Measurements from ENCODE around the gene CHRDL2. TPM values are rescaled to one million over a fixed set of nuclear protein-coding genes. Genes with fewer than 3 reads are reported as not detected.

The CHRDL2 gene
- total and polyA plus RNA-seq, 2 of the 13 experiments (the other 11 are each of a cell fraction or from before 2014, with no cell fraction given) = 0.04 TPM; not detected in 1

DNA sequence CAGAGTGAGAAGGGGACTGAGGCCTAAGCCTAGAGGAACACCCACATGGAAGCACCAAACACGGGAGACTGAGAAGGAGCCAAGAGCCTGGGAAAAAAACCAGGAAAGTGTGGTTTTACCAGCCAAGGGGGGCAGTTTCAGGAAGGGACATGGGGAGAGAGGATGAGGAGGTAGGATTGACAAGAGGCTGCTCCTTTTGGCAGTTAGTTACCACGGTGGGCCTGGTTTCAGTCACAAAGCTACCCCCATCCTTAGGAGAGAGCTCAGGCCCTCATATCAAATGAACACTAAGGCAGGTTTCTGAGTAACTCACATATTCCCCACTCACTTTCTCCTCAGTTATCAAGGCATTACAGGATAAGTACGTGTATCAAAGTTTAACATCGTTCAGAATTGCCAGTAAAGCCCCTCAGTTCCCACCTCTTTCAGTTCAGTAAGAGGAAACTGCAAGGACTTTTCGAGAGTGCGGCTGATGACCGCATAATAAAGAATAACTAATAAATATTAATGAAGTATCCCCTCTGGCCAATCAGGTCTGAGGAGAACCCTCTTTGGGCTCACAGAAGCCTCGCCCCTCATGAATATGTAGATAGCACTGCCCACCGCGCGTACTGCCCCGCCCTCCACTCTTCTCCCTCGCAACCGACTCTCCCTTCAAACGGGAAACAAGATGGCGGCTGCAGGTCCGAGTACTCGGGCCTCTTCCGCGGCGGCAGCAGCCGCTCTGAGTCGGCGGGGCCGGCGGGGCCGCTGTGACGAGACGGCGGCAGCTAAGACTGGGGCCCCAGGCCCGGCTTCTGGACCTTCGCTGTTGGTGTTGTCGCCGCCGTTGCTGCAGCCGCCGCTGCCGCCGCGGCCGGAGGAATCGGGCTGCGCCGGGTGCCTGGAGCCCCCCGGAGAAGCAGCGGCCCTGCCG lies 17.2 kb upstream of the CHRDL2 start, which contains the start of gene RNF169 (continued):
- TF ChIP-seq POGZ (CRISPR knock-in tag; IDR thresholded peaks at IDR 0.05) (peak; percentile 10; the same call in 1 of the 2 replicates), KLF16 (CRISPR knock-in tag; IDR thresholded peaks at IDR 0.05) (0 out of 4 replicates have a peak, but pooled peaks of 1 of the 2 experiments have one; percentile 11), ZNF414 (CRISPR knock-in tag; IDR thresholded peaks at IDR 0.05) (0 out of 2 replicates have a peak, but pooled peaks have one; percentile 42), NFYB (CRISPR knock-in tag; IDR thresholded peaks at IDR 0.05) (0 out of 2 replicates have a peak, but pooled peaks have one; percentile 27), PATZ1 (CRISPR knock-in tag; IDR thresholded peaks at IDR 0.05) (0 out of 2 replicates have a peak, but pooled peaks have one; percentile 27), ZNF232 (CRISPR knock-in tag; IDR thresholded peaks at IDR 0.05; ENCODE audit: borderline replicate concordance) (no peak), ZNF816 (CRISPR knock-in tag; IDR thresholded peaks at IDR 0.05; ENCODE audit: borderline replicate concordance) (0 out of 2 replicates have a peak, but pooled peaks have one; percentile 49), ZNF234 (CRISPR knock-in tag; conservative IDR thresholded peaks at IDR 0.05) (no peak), PHF8 (CRISPR knock-in tag; IDR thresholded peaks at IDR 0.05) (peak; percentile 89), UBTF (CRISPR knock-in tag; IDR thresholded peaks at IDR 0.05) (peak; percentile 53; the same call in 1 of the 2 replicates), FOSL2 (CRISPR knock-in tag; IDR thresholded peaks at IDR 0.05) (peak; percentile 34; the same call in 1 of the 2 replicates), BRCA1 (CRISPR knock-in tag; IDR thresholded peaks at IDR 0.05) (no peak), RBM39 (IDR thresholded peaks at IDR 0.05; ENCODE audit: low read depth, low read length, poor library complexity, severe bottlenecking) (peak; percentile 16), ZFX (CRISPR knock-in tag; IDR thresholded peaks at IDR 0.05; ENCODE audit: low read depth) (peak; percentile 27; the same call in 1 of the 2 replicates), ZNF772 (CRISPR knock-in tag; IDR thresholded peaks at IDR 0.05) (peak; percentile 6; the same call in 1 of the 2 replicates), ZKSCAN5 (CRISPR knock-in tag; IDR thresholded peaks at IDR 0.05) (no peak), TAF1 (CRISPR knock-in tag; IDR thresholded peaks at IDR 0.05) (peak; percentile 72), ZNF878 (CRISPR knock-in tag; IDR thresholded peaks at IDR 0.05) (no peak), ZNF564 (CRISPR knock-in tag; IDR thresholded peaks at IDR 0.05) (0 out of 2 replicates have a peak, but pooled peaks have one; percentile 21), KDM4B (CRISPR knock-in tag; IDR thresholded peaks at IDR 0.05) (0 out of 2 replicates have a peak, but pooled peaks have one; percentile 53), AGO2 (optimal IDR thresholded peaks at IDR 0.05; ENCODE audit: low read depth, low read length) (peak; percentile 35), ZNF205 (CRISPR knock-in tag; IDR thresholded peaks at IDR 0.05) (peak; percentile 49; the same call in 1 of the 2 replicates), RBFOX2 (IDR thresholded peaks at IDR 0.05; ENCODE audit: low read depth, low read length) (peak; percentile 85)
- TF ChIP-seq, protein P1, sequence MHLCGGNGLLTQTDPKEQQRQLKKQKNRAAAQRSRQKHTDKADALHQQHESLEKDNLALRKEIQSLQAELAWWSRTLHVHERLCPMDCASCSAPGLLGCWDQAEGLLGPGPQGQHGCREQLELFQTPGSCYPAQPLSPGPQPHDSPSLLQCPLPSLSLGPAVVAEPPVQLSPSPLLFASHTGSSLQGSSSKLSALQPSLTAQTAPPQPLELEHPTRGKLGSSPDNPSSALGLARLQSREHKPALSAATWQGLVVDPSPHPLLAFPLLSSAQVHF (CRISPR knock-in tag; IDR thresholded peaks at IDR 0.05) = no peak
